Pancreas (tissue), 10 donors: Measurements from ENCODE around the gene OR6C3. TPM values are rescaled to one million over a fixed set of nuclear protein-coding genes. Genes with fewer than 3 reads are reported as not detected.

Experiments used
- ATAC-seq, 4 donors: fragments of 200-7000 bp; cut with Tn5 transposase; one replicate each; pipeline versions ENCODE4 v1.8.0 to v1.9.1; 2020; ENCODE audit warnings: mild to moderate bottlenecking in 4 of 4, moderate library complexity in 4 of 4
- DNase-seq, 6 donors: peaks; one replicate each; pipeline ENCODE4 v3.0.0-alpha.2; 2020
- FAIRE-seq: peaks from 2 replicates; lab custom pipeline; 2012; peaks lifted over from hg19 to GRCh38; lab: Jason Lieb, UNC
- H3K27ac ChIP-seq, 4 donors: fragments of 200-600 bp; sonication (generic); 1 replicate in 3 of 4; 2 replicates in 1 of 4; pipeline versions ENCODE4 v1.5.0 to v1.8.0; 2020
- H3K27me3 ChIP-seq, 4 donors: fragments of 200-600 bp; one replicate each; pipeline ENCODE4 v1.8.0; 2021
- H3K36me3 ChIP-seq, 3 donors: fragments of 200-600 bp; sonication (generic) in 1 of 3; one replicate each; pipeline versions ENCODE4 v1.5.0 to v1.8.0; 2020 to 2021
- H3K4me1 ChIP-seq, 3 donors: fragments of 200-600 bp; one replicate each; pipeline ENCODE4 v1.8.0; 2021
- H3K4me3 ChIP-seq, 4 donors: fragments of 200-600 bp; sonication (generic) in 2 of 4; one replicate each; pipeline versions ENCODE4 v1.5.0 to v1.8.0; 2020 to 2021
- H3K9me3 ChIP-seq, 4 donors: fragments of 200-600 bp; one replicate each; pipeline ENCODE4 v1.8.0; 2021
- WGBS, 2 donors: extraction: QIAGEN DNeasy Blood & Tissue Kit; methylation state at CpG; one replicate each; pipeline ENCODE4 v1.1.7; 2013; 5-methylcytosine and 5-hydroxymethylcytosine counted together
- intact Hi-C, 3 donors: fragments of 100-400 bp; cut with DNase I; formaldehyde crosslinking; loops; one replicate each; pipeline versions ENCODE4 v1.11.1 to v1.14.2; 2022
- polyA plus RNA-seq, 2 donors: library from polyadenylated mRNA; stranded (reverse); fragments of 200-250 nt; gene quantifications; one replicate each; pipeline ENCODE4 v1.2.3, GENCODE V29; 2013
- total RNA-seq, 6 donors: library from RNA; stranded (reverse); fragmentation: NEBNext Ultra II Directional in 4 of 6; extraction: Animal tissue kit (Norgen Biotek cat#: 25700) in 4 of 6; gene quantifications; one replicate each; pipeline versions ENCODE4 v1.2.1 to v1.2.4, GENCODE V29; 2021 to 2023
- TF ChIP-seq, protein P1 (sequence below), 4 donors: fragments of 200-600 bp; sonication (generic) in 3 of 4; IDR thresholded peaks; one replicate each; pipeline versions ENCODE4 v1.5.0 to v1.8.0; 2021; ENCODE audit warnings: antibody characterized with exemption in 4 of 4
- donor health status: healthy with polysubstance abuse.
- donor health status: DM: no; HTN: no; CAD: no; lungs with moderate emphysema.
- donor health status: DM: no; HTN: no; CAD: no.
- donor health status: control.
- donor health status: control.
- donor health status: Bipolar disorder and iron deficiency.
- donor health status: DM: yes; HTN: yes; CAD: no.
- donor health status: DM: no; HTN: no; CAD: no.
- donor health status: DM: no; HTN: no; CAD: no.
- donor health status: DM: yes; HTN: yes; CAD: no.

OR6C3 gene
- not detected for total RNA-seq
- not detected for polyA plus RNA-seq

- WGBS, 2 donors, result 92 to 93% methylated on average over 1 of the region's 1 CpG
- no peak for DNase-seq
- Histone ChIP-seq H3K4me1 (no peaks in the 10 kb centered on the region), H3K9me3 (no peaks in the 10 kb centered on the region), H3K27me3 (no peaks in the 10 kb centered on the region), H3K4me3 (no peak within 1 kb of the TSS), H3K36me3 (no peaks in the 10 kb centered on the region), H3K27ac (no peak within 1 kb of the TSS)
- TF ChIP-seq, protein P1, sequence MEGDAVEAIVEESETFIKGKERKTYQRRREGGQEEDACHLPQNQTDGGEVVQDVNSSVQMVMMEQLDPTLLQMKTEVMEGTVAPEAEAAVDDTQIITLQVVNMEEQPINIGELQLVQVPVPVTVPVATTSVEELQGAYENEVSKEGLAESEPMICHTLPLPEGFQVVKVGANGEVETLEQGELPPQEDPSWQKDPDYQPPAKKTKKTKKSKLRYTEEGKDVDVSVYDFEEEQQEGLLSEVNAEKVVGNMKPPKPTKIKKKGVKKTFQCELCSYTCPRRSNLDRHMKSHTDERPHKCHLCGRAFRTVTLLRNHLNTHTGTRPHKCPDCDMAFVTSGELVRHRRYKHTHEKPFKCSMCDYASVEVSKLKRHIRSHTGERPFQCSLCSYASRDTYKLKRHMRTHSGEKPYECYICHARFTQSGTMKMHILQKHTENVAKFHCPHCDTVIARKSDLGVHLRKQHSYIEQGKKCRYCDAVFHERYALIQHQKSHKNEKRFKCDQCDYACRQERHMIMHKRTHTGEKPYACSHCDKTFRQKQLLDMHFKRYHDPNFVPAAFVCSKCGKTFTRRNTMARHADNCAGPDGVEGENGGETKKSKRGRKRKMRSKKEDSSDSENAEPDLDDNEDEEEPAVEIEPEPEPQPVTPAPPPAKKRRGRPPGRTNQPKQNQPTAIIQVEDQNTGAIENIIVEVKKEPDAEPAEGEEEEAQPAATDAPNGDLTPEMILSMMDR (IDR thresholded peaks at IDR 0.05), result no peak
- intact Hi-C loops, result no loop called here
- FAIRE-seq, result no peak
- ATAC-seq, result no peak
Measured at GRCh38 chr12:55330446-55330845, at the start of gene OR6C3. Gene OR6C3 (plus strand): TSS chr12:55330746. CDS start chr12:55331701, 955 bp downstream.

DNA sequence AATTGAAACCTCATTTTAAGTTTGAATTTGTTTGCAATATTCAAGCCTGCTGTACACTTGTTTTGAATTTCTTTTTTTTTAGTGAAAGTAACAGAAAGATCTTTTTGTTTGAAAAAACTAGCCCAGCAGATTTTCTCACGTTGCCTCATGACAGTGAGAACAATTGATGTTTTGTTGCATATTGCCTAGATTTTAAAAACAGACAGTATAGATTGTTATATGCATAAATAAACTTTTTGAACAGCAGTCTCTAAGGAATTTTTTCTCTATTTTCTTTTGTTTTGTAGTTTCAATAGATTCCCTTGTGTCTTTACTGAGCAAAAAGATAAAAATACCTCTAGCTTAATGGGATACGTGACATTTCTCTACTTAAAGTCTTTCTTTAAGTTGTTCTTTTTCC is 49.6 kb upstream of the OR6C3 start:
- intact Hi-C loops, result no loop called here
- Histone ChIP-seq H3K36me3 (no peaks in the 10 kb centered on the region), H3K27ac (no peak overlapping the region), H3K9me3 (no peaks in the 10 kb centered on the region), H3K27me3 (no peaks in the 10 kb centered on the region), H3K4me1 (no peaks in the 10 kb centered on the region), H3K4me3 (no peak overlapping the region)
- 38 to 50% methylated on average over 2 of the region's 2 CpGs for WGBS, 2 donors
- DNase-seq, result no peak
- TF ChIP-seq, protein P1 (IDR thresholded peaks at IDR 0.05), result no peak
- ATAC-seq, result no peak
- no peak for FAIRE-seq

- Histone ChIP-seq H3K4me1 (no peaks in the 10 kb centered on the region), H3K9me3 (no peaks in the 10 kb centered on the region), H3K36me3 (no peaks in the 10 kb centered on the region), H3K4me3 (no peak overlapping the region), H3K27ac (no peak overlapping the region), H3K27me3 (no peaks in the 10 kb centered on the region)
- ATAC-seq (no peak), DNase-seq (no peak), FAIRE-seq (no peak)
- intact Hi-C loops, result no loop called here
- TF ChIP-seq, protein P1 (IDR thresholded peaks at IDR 0.05), result no peak
- 20 to 38% methylated on average over 2 of the region's 2 CpGs for WGBS, 2 donors
Measured at GRCh38 chr12:55289999-55290398, 40.5 kb upstream of the OR6C3 start.

DNA sequence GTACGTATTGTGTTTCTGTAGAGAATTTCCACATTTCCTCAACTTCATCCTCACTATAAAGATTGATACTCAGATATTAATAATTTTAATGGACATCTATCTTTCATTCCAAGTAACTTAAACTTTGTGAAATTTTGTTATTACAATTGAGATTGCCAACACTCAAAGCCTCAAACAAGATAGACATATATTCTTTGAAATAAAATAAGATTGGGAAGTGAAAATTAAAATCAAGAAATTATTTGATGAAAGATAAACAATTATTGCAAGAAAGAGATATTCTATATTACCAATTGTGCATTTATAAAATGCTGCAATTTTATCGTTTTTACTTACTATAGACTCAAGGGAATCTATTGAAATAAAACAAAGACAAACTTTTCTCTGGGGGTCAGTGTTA is 34.1 kb upstream of the OR6C3 start, which contains the start of gene OR6C6:
OR6C6 (minus strand) TSS at position 101 of the 400 bp plus-strand sequence. CDS start 1,337 bp downstream, outside the sequence.
- Histone ChIP-seq H3K27me3 (peaks cover 0 to 4% (median 0%) of the 10 kb centered on the region in 4 donors), H3K36me3 (no peaks in the 10 kb centered on the region), H3K27ac (no peak within 1 kb of the TSS), H3K4me1 (no peaks in the 10 kb centered on the region), H3K9me3 (no peaks in the 10 kb centered on the region), H3K4me3 (no peak within 1 kb of the TSS)
- 71 to 81% methylated on average over 2 of the region's 2 CpGs for WGBS, 2 donors
- TF ChIP-seq, protein P1 (IDR thresholded peaks at IDR 0.05), result no peak
- intact Hi-C loops, result no loop called here
- no peak for FAIRE-seq
- ATAC-seq, result no peak
- DNase-seq, result no peak

DNA sequence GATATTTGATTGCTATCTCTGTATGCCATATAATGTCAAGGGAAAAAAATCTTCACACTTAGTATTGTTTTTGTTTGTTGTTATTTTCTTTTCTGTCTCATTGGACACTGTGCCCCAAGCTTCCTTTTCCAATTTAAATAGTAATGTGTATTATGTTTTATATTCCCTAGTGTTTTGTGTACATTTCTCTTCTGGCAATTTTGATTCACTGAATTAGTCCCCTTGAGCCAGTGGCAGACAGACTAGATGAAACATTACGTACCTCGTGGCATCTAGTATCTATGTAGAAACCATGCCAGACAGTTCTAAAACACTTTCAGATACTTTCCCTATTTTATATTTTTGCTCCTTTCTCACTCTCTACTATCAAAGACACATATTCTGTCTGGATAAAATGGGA is 16.5 kb upstream of the OR6C3 start, which contains the start of gene OR6C1:
OR6C1 (plus strand) TSS at position 301 of the 400 bp plus-strand sequence. CDS start 6,257 bp downstream, outside the sequence.
- FAIRE-seq (no peak), ATAC-seq (no peak), DNase-seq (no peak)
- WGBS, 2 donors, result 74 to 94% methylated on average over 2 of the region's 2 CpGs
- Histone ChIP-seq H3K4me3 (no peak within 1 kb of the TSS), H3K27me3 (no peaks in the 10 kb centered on the region), H3K4me1 (no peaks in the 10 kb centered on the region), H3K9me3 (no peaks in the 10 kb centered on the region), H3K36me3 (no peaks in the 10 kb centered on the region), H3K27ac (no peak within 1 kb of the TSS)
- TF ChIP-seq, protein P1 (IDR thresholded peaks at IDR 0.05), result no peak
- intact Hi-C loops, result no loop called here
